GM21786 (cell line): Measurements from ENCODE around the gene SELPLG.
"Not testable (repeated sequence)": the region's sequence is repeated elsewhere in the genome, so short reads cannot be mapped to it uniquely, and the experiment has no call there.

Experiments
- ATAC-seq: cut with Tn5 transposase; IDR thresholded peaks from one replicate; pipeline ENCODE4 v1.9.1; 2021; ENCODE audit not compliant: unreplicated experiment

Gene SELPLG

GRCh38 chr12:108592033-108592909 lies 41.4 kb downstream of the SELPLG start:
- ATAC-seq = no peak

GRCh38 chr12:108591267-108591980 lies 42.3 kb downstream of the SELPLG start:
- no peak for ATAC-seq

GRCh38 chr12:108590463-108590862 lies 43.2 kb downstream of the SELPLG start:
- ATAC-seq = not testable (repeated sequence)

GRCh38 chr12:108589840-108590229 lies 43.9 kb downstream of the SELPLG start:
- no peak for ATAC-seq

GRCh38 chr12:108589028-108589839 lies 44.5 kb downstream of the SELPLG start:
- ATAC-seq = no peak

GRCh38 chr12:108587826-108588225 lies 45.9 kb downstream of the SELPLG start:
- ATAC-seq = no peak

- no peak for ATAC-seq
Observed at GRCh38 chr12:108586306-108586705, 47.4 kb downstream of the SELPLG start.

GRCh38 chr12:108585864-108586263 lies 47.8 kb downstream of the SELPLG start:
- ATAC-seq = no peak

GRCh38 chr12:108584456-108585065 lies 49.1 kb downstream of the SELPLG start:
- ATAC-seq = no peak

- no peak for ATAC-seq
Observed at GRCh38 chr12:108583991-108584390, 49.7 kb downstream of the SELPLG start.

- ATAC-seq = no peak
Observed at GRCh38 chr12:108582978-108583770, 50.5 kb downstream of the SELPLG start.

GRCh38 chr12:108582509-108582908 lies 51.2 kb downstream of the SELPLG start:
- ATAC-seq = no peak

GRCh38 chr12:108581311-108582227 lies 52.1 kb downstream of the SELPLG start:
- no peak for ATAC-seq

- ATAC-seq = no peak
Observed at GRCh38 chr12:108580531-108580930, 53.2 kb downstream of the SELPLG start.

GRCh38 chr12:108578813-108579212 lies 54.9 kb downstream of the SELPLG start:
- no peak for ATAC-seq

GRCh38 chr12:108578264-108578663 lies 55.4 kb downstream of the SELPLG start:
- ATAC-seq = no peak

GRCh38 chr12:108577458-108577857 lies 56.2 kb downstream of the SELPLG start:
- no peak for ATAC-seq

- ATAC-seq = no peak
Observed at GRCh38 chr12:108576660-108577234, 56.9 kb downstream of the SELPLG start.
